ENCODE results near the gene PMS1. TPM values are rescaled to one million over a fixed set of nuclear protein-coding genes. Genes with fewer than 3 reads are reported as not detected.

PMS1 gene
- total RNA-seq, 4 donors from 2014 or later = 6.9 to 12.0 (median 8.8) TPM

DNA sequence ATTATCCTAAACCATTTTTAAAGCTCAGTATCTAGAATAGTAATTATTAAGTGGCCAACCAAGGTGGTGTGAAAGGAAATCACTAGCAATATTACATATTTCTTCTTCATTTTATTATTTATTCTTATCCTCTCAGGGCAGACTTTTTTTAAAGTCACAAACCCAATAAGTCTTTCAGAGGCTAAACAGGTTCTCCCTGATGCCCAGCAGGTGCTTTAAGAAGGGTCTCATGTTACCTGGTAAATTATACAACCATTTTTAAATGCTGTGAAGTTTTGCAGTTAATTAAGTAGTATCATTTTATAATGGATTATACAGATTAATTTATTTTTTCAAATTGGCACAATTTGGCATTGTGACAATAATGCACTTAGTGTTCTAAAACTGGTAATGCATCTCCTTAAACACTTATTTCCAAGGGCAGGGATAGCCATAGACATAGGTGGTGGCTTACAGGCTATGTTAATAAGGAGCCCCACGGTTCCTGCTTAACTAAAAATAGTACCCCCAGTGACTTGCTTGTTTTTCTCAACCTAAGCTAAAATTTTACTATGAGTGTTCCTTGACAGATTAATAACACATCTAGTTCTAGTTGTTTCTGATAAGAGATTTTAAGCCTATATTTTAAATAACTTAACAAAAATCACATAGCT lies 67.0 kb downstream of the PMS1 start:
- DNase-seq (no peak), ATAC-seq (no peak)
- H3K4me3 ChIP-seq = no peak overlapping the region
- H3K9me3 ChIP-seq = no peaks in the 10 kb centered on the region
- peaks cover 25 to 28% of the 10 kb centered on the region in 2 donors for H3K4me1 ChIP-seq
- no peak overlapping the region for H3K27ac ChIP-seq
- intact Hi-C loops (cut with DNase I; ENCODE audit: low total_unique reads) (no loop called here), in situ Hi-C loops (cut with MboI; ENCODE audit: low sequenced_read_pairs in 4 of 4) (no loop called here)
- TF ChIP-seq, protein P1, sequence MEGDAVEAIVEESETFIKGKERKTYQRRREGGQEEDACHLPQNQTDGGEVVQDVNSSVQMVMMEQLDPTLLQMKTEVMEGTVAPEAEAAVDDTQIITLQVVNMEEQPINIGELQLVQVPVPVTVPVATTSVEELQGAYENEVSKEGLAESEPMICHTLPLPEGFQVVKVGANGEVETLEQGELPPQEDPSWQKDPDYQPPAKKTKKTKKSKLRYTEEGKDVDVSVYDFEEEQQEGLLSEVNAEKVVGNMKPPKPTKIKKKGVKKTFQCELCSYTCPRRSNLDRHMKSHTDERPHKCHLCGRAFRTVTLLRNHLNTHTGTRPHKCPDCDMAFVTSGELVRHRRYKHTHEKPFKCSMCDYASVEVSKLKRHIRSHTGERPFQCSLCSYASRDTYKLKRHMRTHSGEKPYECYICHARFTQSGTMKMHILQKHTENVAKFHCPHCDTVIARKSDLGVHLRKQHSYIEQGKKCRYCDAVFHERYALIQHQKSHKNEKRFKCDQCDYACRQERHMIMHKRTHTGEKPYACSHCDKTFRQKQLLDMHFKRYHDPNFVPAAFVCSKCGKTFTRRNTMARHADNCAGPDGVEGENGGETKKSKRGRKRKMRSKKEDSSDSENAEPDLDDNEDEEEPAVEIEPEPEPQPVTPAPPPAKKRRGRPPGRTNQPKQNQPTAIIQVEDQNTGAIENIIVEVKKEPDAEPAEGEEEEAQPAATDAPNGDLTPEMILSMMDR (IDR thresholded peaks at IDR 0.05 in 4 of 5, conservative IDR thresholded peaks at IDR 0.05 in 1 of 5) = no peak
- no peak for TF ChIP-seq POLR2A (IDR thresholded peaks at IDR 0.05)
- H3K36me3 ChIP-seq = no peaks in the 10 kb centered on the region
- no peaks in the 10 kb centered on the region for H3K27me3 ChIP-seq

DNA sequence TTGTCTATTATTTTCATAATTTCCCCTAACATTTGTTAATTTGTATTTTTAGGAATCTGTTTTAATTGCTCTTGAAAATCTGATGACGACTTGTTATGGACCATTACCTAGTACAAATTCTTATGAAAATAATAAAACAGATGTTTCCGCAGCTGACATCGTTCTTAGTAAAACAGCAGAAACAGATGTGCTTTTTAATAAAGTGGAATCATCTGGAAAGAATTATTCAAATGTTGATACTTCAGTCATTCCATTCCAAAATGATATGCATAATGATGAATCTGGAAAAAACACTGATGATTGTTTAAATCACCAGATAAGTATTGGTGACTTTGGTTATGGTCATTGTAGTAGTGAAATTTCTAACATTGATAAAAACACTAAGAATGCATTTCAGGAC lies 69.9 kb downstream of the PMS1 start:
- TF ChIP-seq, protein P1 (IDR thresholded peaks at IDR 0.05 in 4 of 5, conservative IDR thresholded peaks at IDR 0.05 in 1 of 5) = no peak
- TF ChIP-seq POLR2A (IDR thresholded peaks at IDR 0.05) = no peak
- intact Hi-C loops (cut with DNase I; ENCODE audit: low total_unique reads) (no loop called here), in situ Hi-C loops (cut with MboI; ENCODE audit: low sequenced_read_pairs in 4 of 4) (no loop called here)
- Histone ChIP-seq H3K9me3 (no peaks in the 10 kb centered on the region), H3K4me3 (no peak overlapping the region), H3K27ac (no peak overlapping the region), H3K27me3 (no peaks in the 10 kb centered on the region), H3K36me3 (no peaks in the 10 kb centered on the region), H3K4me1 (peaks cover 19 to 22% of the 10 kb centered on the region in 2 donors)
- no peak for DNase-seq
- no peak for ATAC-seq

DNA sequence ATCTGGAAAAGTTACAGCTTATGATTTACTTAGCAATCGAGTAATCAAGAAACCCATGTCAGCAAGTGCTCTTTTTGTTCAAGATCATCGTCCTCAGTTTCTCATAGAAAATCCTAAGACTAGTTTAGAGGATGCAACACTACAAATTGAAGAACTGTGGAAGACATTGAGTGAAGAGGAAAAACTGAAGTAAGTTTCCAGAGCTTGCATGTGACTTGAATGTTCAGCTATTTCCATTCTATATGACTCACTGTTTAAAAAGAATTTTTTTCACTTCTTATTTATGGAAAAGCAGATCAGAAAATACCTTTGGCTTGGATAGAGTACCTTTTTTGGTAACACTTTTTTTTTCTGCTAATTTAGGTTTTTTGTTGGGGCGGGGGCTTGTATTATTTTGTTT lies 70.7 kb downstream of the PMS1 start:
- Histone ChIP-seq H3K36me3 (no peaks in the 10 kb centered on the region), H3K4me1 (peaks cover 12 to 15% of the 10 kb centered on the region in 2 donors), H3K27me3 (no peaks in the 10 kb centered on the region), H3K27ac (no peak overlapping the region), H3K4me3 (no peak overlapping the region), H3K9me3 (no peaks in the 10 kb centered on the region)
- in situ Hi-C loops (cut with MboI; ENCODE audit: low sequenced_read_pairs in 4 of 4) (no loop called here), intact Hi-C loops (cut with DNase I; ENCODE audit: low total_unique reads) (no loop called here)
- TF ChIP-seq POLR2A (IDR thresholded peaks at IDR 0.05) = no peak
- TF ChIP-seq, protein P1 (IDR thresholded peaks at IDR 0.05 in 4 of 5, conservative IDR thresholded peaks at IDR 0.05 in 1 of 5) = no peak
- ATAC-seq (no peak), DNase-seq (no peak)

DNA sequence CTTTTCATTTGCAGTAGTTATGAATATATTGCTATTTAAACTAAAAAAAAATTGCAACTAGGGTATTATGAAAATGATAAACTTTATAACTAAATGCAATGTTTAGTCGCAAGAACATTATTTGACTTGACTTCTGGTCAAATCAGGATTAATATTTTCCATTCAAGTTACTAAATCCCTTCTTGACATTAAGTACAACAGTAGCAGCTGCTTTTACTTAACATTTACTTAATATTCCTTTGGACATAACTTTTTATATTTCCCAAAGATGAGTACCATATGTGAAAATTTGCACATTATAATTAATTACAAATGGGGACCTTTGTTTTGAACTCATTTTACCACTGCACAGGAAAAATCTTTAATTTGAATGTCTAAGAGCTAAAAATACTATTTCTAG lies 74.0 kb downstream of the PMS1 start:
- DNase-seq = no peak
- H3K36me3 ChIP-seq = no peaks in the 10 kb centered on the region
- no peak overlapping the region for H3K27ac ChIP-seq
- H3K4me3 ChIP-seq = no peak overlapping the region
- H3K27me3 ChIP-seq = no peaks in the 10 kb centered on the region
- in situ Hi-C loops (cut with MboI; ENCODE audit: low sequenced_read_pairs in 4 of 4) = no loop called here
- intact Hi-C loops (cut with DNase I; ENCODE audit: low total_unique reads) = no loop called here
- H3K9me3 ChIP-seq = no peaks in the 10 kb centered on the region
- no peaks in the 10 kb centered on the region for H3K4me1 ChIP-seq
- TF ChIP-seq, protein P1 (IDR thresholded peaks at IDR 0.05 in 4 of 5, conservative IDR thresholded peaks at IDR 0.05 in 1 of 5) = no peak
- no peak for TF ChIP-seq POLR2A (IDR thresholded peaks at IDR 0.05)
- no peak for ATAC-seq

DNA sequence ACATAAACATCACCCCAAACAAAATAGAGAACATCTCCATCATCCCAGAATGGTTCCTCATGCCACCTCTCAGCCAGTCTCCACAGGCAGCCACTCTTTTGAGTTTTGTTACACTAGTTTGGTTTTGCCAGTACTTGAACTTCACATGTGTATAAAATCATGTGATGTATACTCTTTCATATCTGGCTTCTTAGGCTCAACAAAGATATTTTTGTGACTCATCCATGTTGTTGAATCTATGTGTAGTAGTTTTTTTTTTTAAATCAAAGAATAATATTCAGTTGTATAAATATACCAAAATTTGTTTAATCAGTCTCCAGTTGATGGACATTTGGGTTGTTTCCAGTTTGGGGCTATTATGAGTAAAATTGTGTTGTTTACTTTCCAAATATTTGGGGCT lies 75.9 kb downstream of the PMS1 start:
- TF ChIP-seq, protein P1 (IDR thresholded peaks at IDR 0.05 in 4 of 5, conservative IDR thresholded peaks at IDR 0.05 in 1 of 5) = no peak
- no peak for TF ChIP-seq POLR2A (IDR thresholded peaks at IDR 0.05)
- intact Hi-C loops (cut with DNase I; ENCODE audit: low total_unique reads) (no loop called here), in situ Hi-C loops (cut with MboI; ENCODE audit: low sequenced_read_pairs in 4 of 4) (no loop called here)
- Histone ChIP-seq H3K27me3 (no peaks in the 10 kb centered on the region), H3K4me3 (no peak overlapping the region), H3K36me3 (no peaks in the 10 kb centered on the region), H3K27ac (no peak overlapping the region), H3K9me3 (no peaks in the 10 kb centered on the region), H3K4me1 (no peaks in the 10 kb centered on the region)
- DNase-seq = no peak
- ATAC-seq = no peak
